ENCODE measurements around the gene MISP. TPM values are rescaled to one million over a fixed set of nuclear protein-coding genes. Genes with fewer than 3 reads are reported as not detected.

Gene MISP
- total RNA-seq, 1 donor from 2014 or later = not detected

DNA sequence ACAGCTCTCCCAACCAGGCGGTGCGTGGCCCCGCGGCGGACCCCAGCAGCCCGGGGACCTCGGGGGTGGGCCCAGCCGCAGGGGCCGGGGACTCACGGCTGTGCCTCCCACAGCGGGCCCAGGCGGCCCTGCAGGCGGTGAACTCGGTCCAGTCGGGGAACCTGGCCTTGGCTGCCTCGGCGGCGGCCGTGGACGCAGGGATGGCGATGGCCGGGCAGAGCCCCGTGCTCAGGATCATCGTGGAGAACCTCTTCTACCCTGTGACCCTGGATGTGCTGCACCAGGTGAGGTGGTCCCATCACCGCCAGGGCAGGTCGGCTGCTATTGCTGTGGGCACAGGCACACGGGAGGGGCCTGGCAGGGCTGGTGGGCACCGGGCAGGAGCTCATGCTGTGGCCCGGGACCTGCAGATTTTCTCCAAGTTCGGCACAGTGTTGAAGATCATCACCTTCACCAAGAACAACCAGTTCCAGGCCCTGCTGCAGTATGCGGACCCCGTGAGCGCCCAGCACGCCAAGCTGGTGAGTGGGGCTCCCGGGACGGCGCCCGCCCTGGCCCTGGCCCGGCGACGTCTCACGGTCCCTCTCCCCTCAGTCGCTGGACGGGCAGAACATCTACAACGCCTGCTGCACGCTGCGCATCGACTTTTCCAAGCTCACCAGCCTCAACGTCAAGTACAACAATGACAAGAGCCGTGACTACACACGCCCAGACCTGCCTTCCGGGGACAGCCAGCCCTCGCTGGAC lies 53.7 kb downstream of the MISP start:
- Mint-ChIP-seq H3K4me3 (no peak overlapping the region), H3K27me3 (ENCODE audit: insufficient read depth, low read depth) (peaks cover 15% of the 10 kb centered on the region), H3K9me3 (no peaks in the 10 kb centered on the region), H3K4me1 (peaks cover 35% of the 10 kb centered on the region), H3K36me3 (peaks cover 28% of the 10 kb centered on the region), H3K27ac (peak overlapping the region; percentile 76)
- Histone ChIP-seq H2AFZ (replicated peaks) (no peak overlapping the region), H3K4me2 (no peak overlapping the region), H3K79me2 (ENCODE audit: low read depth) (peaks cover 98% of the 10 kb centered on the region), H3K4me1 (peaks cover 31% of the 10 kb centered on the region), H4K20me1 (ENCODE audit: low read depth) (peaks cover 100% of the 10 kb centered on the region), H3K9ac (no peak overlapping the region), H3K4me3 (no peak overlapping the region), H3K27me3 (no peaks in the 10 kb centered on the region), H3K27ac (no peak overlapping the region), H3K36me3 (peaks cover under 1% of the 10 kb centered on the region), H3K9me3 (ENCODE audit: low read depth) (no peaks in the 10 kb centered on the region), H3F3A (ENCODE audit: low read depth) (peaks cover 52% of the 10 kb centered on the region)
- TF ChIP-seq EZH2phosphoT487 (IDR thresholded peaks at IDR 0.05) (no peak), EZH2 (IDR thresholded peaks at IDR 0.05) (no peak), CTCF (IDR thresholded peaks at IDR 0.05) (no peak)
- no peak for DNase-seq (ENCODE audit: low spot score)

DNA sequence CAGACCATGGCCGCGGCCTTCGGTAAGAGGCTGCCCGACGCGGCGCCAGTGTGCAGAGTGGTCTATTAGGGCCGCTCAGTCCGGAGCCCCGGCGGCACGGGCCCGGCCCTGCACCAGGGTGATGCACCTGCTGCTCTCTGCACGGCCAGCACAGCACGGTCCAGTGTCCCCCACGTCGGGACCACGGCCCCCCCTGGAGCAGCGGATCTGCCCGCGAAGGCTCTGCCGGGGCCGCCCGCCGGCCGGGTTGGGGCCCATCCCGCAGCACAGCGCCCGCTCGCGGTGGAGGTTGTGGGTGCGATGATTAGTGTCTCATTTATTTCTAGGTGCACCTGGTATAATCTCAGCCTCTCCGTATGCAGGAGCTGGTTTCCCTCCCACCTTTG lies 54.2 kb downstream of the MISP start:
- Mint-ChIP-seq H3K4me3 (no peak overlapping the region), H3K36me3 (peaks cover 28% of the 10 kb centered on the region), H3K4me1 (peaks cover 30% of the 10 kb centered on the region), H3K27me3 (ENCODE audit: insufficient read depth, low read depth) (peaks cover 15% of the 10 kb centered on the region), H3K27ac (peak overlapping the region; percentile 76), H3K9me3 (no peaks in the 10 kb centered on the region)
- H3F3A ChIP-seq (ENCODE audit: low read depth) = peaks cover 56% of the 10 kb centered on the region
- H3K79me2 ChIP-seq (ENCODE audit: low read depth) = peaks cover 96% of the 10 kb centered on the region
- no peak overlapping the region for H3K4me2 ChIP-seq
- no peak overlapping the region for H2AFZ ChIP-seq (replicated peaks)
- peaks cover 25% of the 10 kb centered on the region for H3K4me1 ChIP-seq
- H3K36me3 ChIP-seq = peaks cover 3% of the 10 kb centered on the region
- no peak overlapping the region for H3K27ac ChIP-seq
- peaks cover 100% of the 10 kb centered on the region for H4K20me1 ChIP-seq (ENCODE audit: low read depth)
- DNase-seq (ENCODE audit: low spot score) = no peak
- TF ChIP-seq EZH2 (IDR thresholded peaks at IDR 0.05) (no peak), EZH2phosphoT487 (IDR thresholded peaks at IDR 0.05) (no peak), CTCF (IDR thresholded peaks at IDR 0.05) (no peak)
- H3K9me3 ChIP-seq (ENCODE audit: low read depth) = no peaks in the 10 kb centered on the region
- H3K27me3 ChIP-seq = no peaks in the 10 kb centered on the region
- no peak overlapping the region for H3K4me3 ChIP-seq
- no peak overlapping the region for H3K9ac ChIP-seq

DNA sequence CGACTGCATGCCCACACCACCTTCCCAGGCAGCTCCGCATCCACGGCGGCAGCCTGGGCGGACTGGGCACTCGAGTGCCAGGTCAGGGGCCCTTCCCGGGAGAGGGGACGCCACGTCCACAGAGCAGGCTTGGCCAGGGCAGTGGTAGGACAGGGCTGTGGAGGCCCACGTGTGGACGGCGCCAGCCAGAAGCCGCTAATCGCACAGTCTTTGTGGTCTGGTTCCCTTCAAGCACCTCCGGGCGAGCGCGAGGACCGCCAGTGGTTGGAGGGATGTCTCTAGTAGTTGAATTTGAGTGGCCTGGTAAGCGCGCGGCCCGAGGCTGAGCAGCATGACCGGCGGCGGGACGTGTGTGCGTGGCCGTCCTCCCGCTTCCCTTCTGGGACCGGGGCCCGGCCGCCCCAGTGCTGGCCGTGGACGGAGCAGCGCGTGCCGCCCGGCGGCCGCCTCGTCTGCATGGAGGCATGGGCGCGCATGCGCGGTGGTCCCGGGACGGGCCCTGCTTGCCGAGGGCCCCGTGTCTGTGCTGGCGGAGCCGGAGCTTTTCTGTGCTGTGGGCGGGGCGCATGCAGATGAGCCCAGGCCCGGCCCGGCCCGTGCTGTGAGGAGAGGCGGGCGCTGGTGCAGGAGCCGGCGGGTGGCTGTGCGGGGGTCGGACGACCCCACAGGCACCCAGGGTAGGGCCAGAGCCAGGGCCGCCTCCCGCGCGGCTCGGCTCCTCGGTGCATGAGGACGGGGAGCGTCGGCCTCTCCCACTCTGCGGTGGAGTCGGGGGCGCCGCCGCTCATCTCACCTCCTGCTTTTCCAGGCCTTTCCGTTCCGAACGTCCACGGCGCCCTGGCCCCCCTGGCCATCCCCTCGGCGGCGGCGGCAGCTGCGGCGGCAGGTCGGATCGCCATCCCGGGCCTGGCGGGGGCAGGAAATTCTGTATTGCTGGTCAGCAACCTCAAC lies 55.0 kb downstream of the MISP start:
- no peaks in the 10 kb centered on the region for H3K27me3 ChIP-seq
- H3K79me2 ChIP-seq (ENCODE audit: low read depth) = peaks cover 89% of the 10 kb centered on the region
- H3K9me3 ChIP-seq (ENCODE audit: low read depth) = no peaks in the 10 kb centered on the region
- H3K27ac ChIP-seq = no peak overlapping the region
- DNase-seq (ENCODE audit: low spot score) = no peak
- Mint-ChIP-seq H3K27ac (no peak overlapping the region), H3K4me3 (no peak overlapping the region), H3K27me3 (ENCODE audit: insufficient read depth, low read depth) (peaks cover 15% of the 10 kb centered on the region), H3K9me3 (no peaks in the 10 kb centered on the region), H3K36me3 (peaks cover 26% of the 10 kb centered on the region), H3K4me1 (peaks cover 24% of the 10 kb centered on the region)
- H3K36me3 ChIP-seq = peaks cover 3% of the 10 kb centered on the region
- H2AFZ ChIP-seq (replicated peaks) = no peak overlapping the region
- no peak overlapping the region for H3K9ac ChIP-seq
- H3K4me2 ChIP-seq = no peak overlapping the region
- peaks cover 63% of the 10 kb centered on the region for H3F3A ChIP-seq (ENCODE audit: low read depth)
- H3K4me1 ChIP-seq = peaks cover 19% of the 10 kb centered on the region
- H4K20me1 ChIP-seq (ENCODE audit: low read depth) = peaks cover 100% of the 10 kb centered on the region
- no peak overlapping the region for H3K4me3 ChIP-seq
- TF ChIP-seq EZH2 (IDR thresholded peaks at IDR 0.05) (no peak), CTCF (IDR thresholded peaks at IDR 0.05) (no peak), EZH2phosphoT487 (IDR thresholded peaks at IDR 0.05) (no peak)

Measured in neural progenitor cell (in vitro differentiated cells).